NCI-H1092 treated with DMSO at 0.1 percent for 48 hours (cell line): ENCODE data around the gene LIMS2.

Source experiments
- DNase-seq: peaks from one replicate; lab custom pipeline; 2025; lab: John Stamatoyannopoulos, UW

LIMS2 gene

DNA sequence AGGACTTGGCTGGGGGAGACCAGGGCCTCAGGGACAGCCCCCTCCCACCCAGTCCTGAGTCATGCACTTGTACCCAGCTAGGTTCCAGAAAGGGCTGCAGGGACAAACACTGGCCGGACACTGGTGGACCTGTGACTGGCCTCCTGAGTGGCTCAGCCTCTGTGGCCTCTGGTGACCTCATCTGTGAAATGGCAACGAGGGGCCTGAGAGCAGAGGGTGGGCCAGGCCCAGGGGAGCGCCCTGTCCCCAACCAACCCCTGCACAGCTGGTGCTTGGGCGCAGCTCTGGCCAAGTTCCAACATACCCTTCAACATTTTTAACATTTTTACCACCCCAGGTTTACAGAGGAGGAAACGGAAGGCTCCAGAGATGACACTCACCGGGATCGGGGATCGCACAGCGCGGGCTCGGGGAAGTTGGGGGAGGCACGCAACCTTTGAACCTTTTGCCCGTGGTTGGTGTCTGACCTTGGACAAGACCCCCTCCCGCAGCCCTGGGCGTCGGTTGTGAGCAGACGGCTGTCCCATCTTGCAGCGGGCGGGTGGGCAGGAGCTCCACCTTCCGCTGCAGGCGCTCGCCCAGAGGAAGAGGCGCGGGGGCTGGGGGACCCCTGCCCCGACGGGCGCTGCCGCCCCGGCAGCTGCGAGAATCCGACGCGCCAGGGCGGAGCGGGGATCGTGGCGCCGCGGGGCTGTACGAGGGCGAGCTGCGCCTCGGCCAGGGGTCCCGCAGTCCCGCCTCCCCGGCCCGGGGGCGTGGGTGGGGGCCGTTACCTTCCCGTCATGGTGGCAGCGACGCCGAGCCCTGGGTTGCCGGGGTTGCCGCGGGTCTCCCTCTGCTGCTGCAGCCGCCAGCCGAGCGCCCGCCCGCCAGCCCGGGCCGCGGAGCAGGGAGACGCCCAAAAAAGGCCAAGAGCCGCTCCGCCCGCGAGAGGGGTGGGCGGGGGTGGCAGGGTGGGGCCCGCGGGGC lies 805 bp downstream of the LIMS2 start:
- no peak for DNase-seq

GRCh38 chr2:127673291-127674069 lies 1.9 kb downstream of the LIMS2 start:
- DNase-seq: no peak

- no peak for DNase-seq
These were observed 2.7 kb downstream of the LIMS2 start for GRCh38 chr2:127672341-127673224.

GRCh38 chr2:127671557-127672302 lies 3.6 kb downstream of the LIMS2 start:
- DNase-seq: no peak

- no peak for DNase-seq
These were observed 4.4 kb downstream of the LIMS2 start for GRCh38 chr2:127670957-127671290.

GRCh38 chr2:127670055-127670956 lies 5.0 kb downstream of the LIMS2 start:
- no peak for DNase-seq

- no peak for DNase-seq
These were observed 6.3 kb downstream of the LIMS2 start for GRCh38 chr2:127669056-127669455.

GRCh38 chr2:127665267-127665893 lies 9.9 kb downstream of the LIMS2 start:
- no peak for DNase-seq

DNA sequence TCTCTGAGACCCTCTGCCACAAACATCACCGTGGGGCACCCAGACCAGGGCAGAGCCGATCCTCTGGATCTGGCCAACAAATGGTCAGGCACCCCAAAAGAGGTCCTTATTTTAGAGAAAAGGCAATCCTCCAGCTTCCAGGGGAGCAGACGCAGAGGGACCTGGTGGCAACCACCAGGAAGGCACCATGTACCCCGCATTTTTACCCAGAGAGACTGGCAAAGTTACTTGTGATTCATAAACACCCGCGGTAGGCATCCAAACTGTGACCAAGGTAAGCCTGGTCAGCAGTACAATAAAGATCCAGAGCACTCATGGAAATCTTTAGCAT lies 10.5 kb downstream of the LIMS2 start:
- no peak for DNase-seq

- DNase-seq: no peak
These were observed 11.1 kb downstream of the LIMS2 start for GRCh38 chr2:127664065-127664894.

DNA sequence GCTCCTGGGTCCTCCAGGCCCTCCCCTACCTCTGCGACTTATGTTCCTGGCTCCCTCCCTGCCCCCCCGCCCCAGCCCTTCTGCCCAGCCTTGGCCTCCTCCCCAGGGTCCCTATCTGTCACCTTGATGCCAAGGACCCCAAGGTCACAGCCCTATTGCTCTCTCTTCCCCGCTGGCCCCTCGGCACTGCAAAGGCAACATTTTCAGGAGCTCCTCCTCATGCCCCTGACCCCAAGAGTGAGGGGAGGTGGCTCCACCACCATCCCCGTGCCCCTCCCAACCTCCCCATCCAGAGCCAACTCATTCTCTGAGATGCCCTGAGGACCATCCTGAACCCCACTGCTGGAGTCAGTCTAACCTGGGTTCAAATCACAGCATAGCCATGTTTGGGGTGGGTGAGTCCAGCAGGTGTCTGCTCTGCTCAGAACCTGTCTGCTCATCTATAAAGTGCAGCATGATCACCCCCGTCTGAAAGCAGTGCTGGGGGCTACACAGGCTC lies 11.7 kb downstream of the LIMS2 start:
- DNase-seq: no peak

- no peak for DNase-seq
These were observed 12.3 kb downstream of the LIMS2 start for GRCh38 chr2:127662937-127663565.

GRCh38 chr2:127661949-127662510 lies 13.3 kb downstream of the LIMS2 start:
- DNase-seq: no peak

GRCh38 chr2:127661072-127661649 lies 14.2 kb downstream of the LIMS2 start:
- DNase-seq: no peak

- DNase-seq: no peak
These were observed 15.1 kb downstream of the LIMS2 start for GRCh38 chr2:127660291-127660578.

DNA sequence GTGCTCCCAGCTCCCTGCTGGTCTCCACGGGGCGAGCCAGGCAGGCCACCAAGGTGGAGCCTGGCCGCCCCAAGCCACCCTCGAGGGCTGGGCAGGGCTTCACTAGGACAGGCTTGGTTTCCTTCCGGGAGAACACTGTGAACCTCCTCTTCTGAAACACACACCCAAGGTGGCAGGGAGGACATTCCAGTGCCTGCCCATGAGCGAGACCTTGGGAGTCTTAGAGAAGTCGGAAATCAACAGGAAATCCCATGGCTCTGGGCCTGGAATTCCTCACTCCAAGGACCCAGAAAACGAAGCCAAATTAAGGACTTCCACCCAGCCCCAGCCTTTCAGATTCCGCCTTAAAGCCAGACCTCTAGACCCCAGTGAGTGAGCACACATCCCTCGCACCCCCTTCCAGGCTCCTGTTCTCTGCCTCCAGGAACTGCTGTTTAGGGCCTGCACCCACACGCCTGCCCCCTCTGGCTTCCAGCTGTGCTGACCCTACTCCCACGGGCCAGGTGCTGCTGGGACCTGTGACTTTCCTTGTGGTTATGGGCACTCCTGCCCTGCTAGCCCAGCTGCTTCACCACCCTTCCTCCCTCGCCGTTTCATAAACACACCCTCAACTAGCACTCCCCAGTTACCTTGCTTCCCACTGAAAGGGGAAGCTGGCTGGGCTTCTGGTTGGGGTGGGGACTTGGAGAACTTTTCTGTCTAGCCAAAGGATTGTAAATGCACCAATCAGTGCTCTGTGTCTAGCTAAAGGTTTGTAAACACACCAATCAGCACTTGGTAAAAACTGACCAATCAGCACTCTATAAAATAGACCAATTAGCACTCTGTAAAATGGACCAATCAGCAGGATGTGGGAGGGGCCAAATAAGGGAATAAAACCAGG lies 15.7 kb downstream of the LIMS2 start:
- DNase-seq: no peak
